CD4-positive, alpha-beta T cell treated with Interleukin-15 for 4 hours (primary cell): ENCODE measurements around the gene EFHB.
"Not testable (repeated sequence)": the region's sequence is repeated elsewhere in the genome, so short reads cannot be mapped to it uniquely, and the experiment has no call there.

Experiments
- DNase-seq: peaks from one replicate; pipeline ENCODE4 v3.0.0-alpha.2; 2020; ENCODE audit warnings: low spot score

EFHB gene

DNA sequence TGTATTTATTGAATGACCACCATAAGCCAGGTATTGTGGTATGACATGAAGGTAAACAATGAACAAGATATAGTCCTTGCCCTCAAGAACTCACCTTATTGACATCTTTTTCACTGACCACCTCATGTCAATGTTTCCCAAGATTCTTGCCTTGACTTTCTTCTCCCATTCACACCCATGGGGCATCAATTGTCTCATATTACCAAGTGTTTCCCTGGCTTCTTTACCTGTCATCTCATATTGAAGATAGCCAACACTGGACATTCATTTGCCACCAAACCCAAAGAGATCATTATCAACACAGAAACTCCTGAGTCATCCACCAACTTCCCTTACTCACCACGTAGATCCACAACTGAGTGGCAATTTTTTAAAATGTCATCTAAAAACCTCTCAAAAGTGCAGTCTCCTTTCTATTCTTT lies 2.2 kb downstream of the EFHB start:
- no peak for DNase-seq

GRCh38 chr3:19931180-19931692 lies 2.8 kb downstream of the EFHB start:
- DNase-seq, result peak; percentile 19

DNA sequence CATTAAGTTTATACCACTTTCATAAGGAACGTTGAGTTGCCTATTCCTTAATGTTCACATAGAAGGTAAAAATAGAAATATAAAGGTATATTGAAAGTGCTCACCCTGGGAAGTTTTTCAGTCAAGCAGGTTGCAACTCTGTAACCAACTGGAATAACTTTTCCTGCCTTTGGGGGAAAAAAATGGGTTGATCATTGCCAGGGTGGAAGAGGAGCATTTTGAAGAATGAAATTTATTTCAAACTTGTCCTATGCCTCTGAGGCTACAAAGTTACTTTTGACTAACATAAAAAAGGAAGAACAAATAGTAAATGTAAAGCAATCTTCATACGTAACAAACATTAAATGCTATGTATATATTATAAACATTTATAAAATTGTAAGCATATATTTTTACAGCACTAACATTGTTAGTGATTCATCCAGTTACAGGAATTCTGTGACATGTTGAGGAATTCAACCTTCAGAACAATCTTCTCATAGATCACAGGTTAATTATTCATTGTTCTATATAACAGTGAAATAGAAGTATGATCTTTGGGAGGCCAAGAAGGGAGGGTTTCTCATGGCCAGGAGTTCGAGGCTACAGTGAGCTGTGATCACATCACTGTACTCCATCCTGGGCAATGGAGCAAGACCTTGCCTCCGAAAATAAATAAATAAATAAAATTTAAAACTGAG lies 13.5 kb downstream of the EFHB start:
- DNase-seq, result no peak

GRCh38 chr3:19917167-19917566 lies 16.9 kb downstream of the EFHB start:
- no peak for DNase-seq

DNA sequence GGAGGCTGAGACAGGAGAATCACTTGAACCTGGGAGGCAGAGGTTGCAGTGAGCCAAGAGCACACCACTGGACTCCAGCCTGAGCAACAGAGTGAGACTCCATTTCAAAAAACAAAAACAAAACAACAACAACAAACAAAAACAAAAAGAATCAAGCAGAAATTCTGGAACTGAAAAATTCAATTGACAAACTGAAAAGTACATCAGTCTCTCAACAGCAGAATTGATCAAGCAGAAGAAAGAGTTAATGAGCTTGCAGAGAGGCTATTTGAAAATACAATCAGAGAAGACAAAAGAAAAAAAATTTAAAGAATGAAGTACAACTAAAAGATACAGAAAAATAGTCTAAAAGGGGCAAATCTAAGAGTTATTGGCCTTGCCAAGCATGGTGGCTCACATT lies 22.6 kb downstream of the EFHB start:
- no peak for DNase-seq

- DNase-seq, result no peak
Observed at GRCh38 chr3:19907523-19907922, 26.5 kb downstream of the EFHB start.

DNA sequence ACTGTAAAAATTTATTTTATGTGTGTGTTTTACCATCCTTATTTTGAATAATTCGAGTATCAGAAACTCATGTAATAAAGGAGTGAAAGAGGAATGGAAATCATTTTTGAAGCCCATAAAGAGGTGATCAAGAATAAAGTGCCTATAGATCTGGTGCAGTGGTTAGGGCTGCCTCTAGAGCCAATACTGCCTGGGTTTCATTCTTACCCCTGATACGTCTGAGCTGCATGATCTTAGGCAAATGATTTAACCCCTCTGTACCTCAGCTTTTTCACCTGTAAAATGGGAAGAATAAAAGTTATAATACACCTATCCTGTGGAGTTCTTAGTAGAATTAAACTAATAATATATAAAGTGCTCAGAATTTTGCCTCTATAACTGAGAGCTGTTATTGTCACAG lies 30.4 kb downstream of the EFHB start:
- DNase-seq, result no peak

GRCh38 chr3:19901918-19902317 lies 32.1 kb downstream of the EFHB start:
- no peak for DNase-seq

DNA sequence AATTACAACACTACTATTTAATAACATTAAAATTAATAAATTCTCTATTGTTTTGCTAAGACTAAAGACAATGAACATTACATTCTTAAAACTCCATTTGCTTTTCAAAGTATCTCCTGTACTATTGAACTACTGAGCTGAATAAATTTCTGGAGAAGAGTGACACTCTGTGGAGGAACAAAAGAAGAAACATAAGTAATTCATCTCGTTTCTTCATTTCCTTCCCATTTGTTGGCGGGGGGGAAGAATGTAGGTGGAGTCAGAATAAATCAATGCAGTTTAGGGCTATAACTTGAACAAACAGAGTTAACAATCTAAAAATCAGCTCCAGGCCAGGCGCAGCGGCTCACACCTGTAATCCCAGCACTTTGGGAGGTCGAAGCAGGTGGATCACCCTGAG lies 32.7 kb downstream of the EFHB start:
- DNase-seq, result no peak

DNA sequence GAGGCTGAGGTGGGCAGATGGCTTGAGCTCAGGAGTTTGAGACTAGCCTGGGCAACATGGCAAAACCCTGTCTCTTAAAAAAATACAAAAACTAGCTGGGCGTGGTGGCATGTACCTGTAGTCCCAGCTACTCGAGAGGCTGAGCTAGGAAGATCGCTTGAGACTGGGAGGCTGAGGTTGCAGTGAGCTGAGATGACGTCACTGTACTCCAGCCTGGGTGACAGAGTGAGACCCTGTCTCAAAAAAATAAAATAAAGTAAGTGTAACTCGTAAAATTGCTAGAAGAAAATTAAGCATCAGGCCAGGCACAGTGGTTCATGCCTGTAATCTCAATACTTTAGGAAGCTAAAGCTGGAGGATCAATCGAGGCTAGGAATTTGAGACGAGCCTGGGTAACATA lies 34.2 kb downstream of the EFHB start:
- DNase-seq, result not testable (repeated sequence)

DNA sequence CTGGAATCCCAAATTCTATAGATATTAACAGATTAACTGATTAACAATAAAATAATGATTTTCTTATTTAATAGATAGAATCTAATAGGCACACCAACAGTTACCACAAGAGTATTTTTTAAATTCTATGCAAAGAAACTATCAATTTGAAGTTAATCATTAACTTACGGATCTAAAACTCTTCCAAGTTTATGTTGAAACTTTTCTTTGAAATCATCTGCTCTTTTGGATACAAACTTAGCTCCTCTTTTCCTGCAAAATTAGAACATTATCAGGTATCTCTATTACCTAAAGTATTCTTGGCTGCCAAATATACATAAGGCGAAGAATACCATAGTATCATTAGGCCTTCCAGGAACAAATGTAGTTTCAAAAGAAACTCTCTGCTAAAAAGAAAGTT lies 34.8 kb downstream of the EFHB start:
- no peak for DNase-seq

DNA sequence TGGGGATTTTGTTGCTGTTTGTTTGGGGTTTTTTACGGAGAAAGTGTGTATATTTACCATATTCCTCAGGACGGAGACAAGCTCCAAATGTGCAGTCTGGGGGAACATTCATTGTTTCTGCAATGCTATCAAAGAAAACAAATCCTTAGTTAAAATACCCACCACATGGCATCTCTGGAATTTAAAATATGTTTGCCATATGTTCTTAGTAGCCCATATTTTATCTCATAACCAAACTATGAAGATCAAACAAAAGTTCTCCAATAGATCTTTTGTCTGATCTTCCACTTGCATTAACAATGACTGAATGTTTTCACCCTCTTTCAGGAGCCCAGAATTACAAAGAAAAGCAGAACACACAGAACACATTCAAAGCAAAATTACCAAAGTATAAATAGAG lies 35.3 kb downstream of the EFHB start:
- DNase-seq, result no peak

GRCh38 chr3:19891740-19892139 lies 42.3 kb downstream of the EFHB start:
- DNase-seq, result no peak

- DNase-seq, result no peak
Observed at GRCh38 chr3:19888428-19889152, 45.4 kb downstream of the EFHB start.

GRCh38 chr3:19887122-19887521 lies 46.9 kb downstream of the EFHB start:
- not testable (repeated sequence) for DNase-seq

DNA sequence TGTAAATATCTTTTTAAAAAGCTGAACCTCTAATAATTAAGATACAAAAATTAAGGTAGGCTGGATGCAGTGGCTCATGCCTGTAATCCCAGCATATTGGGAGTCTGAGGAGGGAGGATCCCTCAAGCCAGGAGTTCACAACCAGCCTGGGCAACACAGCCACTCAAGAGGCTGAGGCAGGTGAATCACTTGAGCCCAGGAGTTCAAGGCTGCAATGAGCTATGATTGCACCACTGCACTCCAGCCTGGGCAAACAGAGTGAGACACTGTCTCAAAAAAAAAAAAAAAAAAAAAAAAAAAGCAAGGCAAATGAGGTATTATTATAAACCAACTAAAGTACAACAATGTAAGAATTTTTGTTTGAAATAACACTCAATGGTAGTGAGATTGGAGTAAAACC lies 47.6 kb downstream of the EFHB start:
- no peak for DNase-seq

- peak; percentile 32 for DNase-seq
Observed at GRCh38 chr3:19885468-19885867, 48.5 kb downstream of the EFHB start.

DNA sequence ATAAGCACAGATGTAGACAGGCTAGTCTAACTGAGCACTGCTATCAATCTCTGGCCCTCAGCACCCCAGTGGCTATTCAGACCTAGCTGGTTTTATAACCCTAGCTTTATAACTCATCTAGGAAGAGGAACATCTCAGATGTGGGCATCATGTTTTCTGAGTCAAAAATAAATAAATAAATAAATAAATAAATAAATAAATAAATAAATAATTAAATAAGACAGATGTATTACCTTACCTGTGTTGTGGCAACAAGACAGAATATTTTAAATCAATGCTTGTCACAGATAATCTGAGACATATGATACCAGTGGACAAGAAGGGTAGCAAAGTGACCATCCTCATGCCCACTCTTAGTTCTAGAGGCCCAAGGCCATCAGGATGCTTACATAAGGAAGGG lies 52.2 kb downstream of the EFHB start:
- no peak for DNase-seq

DNA sequence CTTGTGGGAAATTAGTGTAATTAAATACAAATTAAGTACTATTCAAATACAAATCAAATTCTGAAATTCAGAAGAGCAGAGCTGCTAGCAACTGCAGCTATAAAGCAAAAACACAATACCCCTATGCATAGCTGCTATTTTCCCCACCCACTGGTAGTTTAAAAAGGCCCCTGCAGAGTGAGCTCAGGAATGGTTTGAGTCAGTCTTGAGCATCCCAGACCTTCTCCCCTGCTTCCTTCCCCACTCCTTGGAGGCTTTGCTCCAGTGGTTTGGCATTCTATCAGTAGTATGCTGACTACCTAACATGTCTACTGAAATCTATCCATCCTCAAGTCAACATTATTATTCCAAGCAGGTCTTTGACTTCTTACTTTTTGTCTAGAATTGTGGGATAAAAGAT lies 53.0 kb downstream of the EFHB start:
- no peak for DNase-seq

GRCh38 chr3:19877656-19878055 lies 56.4 kb downstream of the EFHB start:
- no peak for DNase-seq

- peak; percentile 53 for DNase-seq
Observed at GRCh38 chr3:19866751-19867347, 67.2 kb downstream of the EFHB start.

DNA sequence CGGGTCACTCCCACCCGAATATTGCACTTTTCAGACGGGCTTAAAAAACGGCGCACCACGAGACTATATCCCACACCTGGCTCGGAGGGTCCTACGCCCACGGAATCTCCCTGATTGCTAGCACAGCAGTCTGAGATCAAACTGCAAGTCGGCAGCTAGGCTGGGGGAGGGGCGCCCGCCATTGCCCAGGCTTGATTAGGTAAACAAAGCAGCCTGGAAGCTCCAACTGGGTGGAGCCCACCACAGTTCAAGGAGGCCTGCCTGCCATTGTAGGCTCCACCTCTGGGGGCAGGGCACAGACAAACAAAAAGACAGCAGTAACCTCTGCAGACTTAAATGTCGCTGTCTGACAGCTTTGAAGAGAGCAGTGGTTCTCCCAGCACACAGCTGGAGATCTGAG lies 78.7 kb downstream of the EFHB start:
- DNase-seq, result not testable (repeated sequence)

- DNase-seq, result not testable (repeated sequence)
Observed at GRCh38 chr3:19846609-19847008, 87.4 kb downstream of the EFHB start.
